Adrenal gland (tissue), 12 donors: ENCODE measurements around the gene ZNF549. TPM values are rescaled to one million over a fixed set of nuclear protein-coding genes. Genes with fewer than 3 reads are reported as not detected.
"Not testable (repeated sequence)": the region's sequence is repeated elsewhere in the genome, so short reads cannot be mapped to it uniquely, and the experiment has no call there.

ENCODE experiments used
- DNase-seq, 7 donors: peaks; one replicate each; pipeline ENCODE4 v3.0.0-alpha.2; 2019 to 2020
- H3K27ac ChIP-seq, 5 donors: fragments of 200-600 bp; sonication (generic) in 4 of 5; 1 replicate in 3 of 5; 2 replicates in 2 of 5; pipeline versions ENCODE4 v1.5.1 to v1.8.0; 2016 to 2020; ENCODE audit warnings: mild to moderate bottlenecking in 1 of 5
- H3K27me3 ChIP-seq: fragments of 200-600 bp; 2 replicates; pipeline ENCODE4 v1.8.0; 2021
- H3K36me3 ChIP-seq, 2 donors: fragments of 200-600 bp; replicated peaks in 1 of 2; 1 replicate in 1 of 2; 2 replicates in 1 of 2; pipeline versions ENCODE4 v1.5.1 to v1.8.0; 2018 to 2022
- H3K4me1 ChIP-seq, 2 donors: fragments of 200-600 bp; replicated peaks in 1 of 2; 1 replicate in 1 of 2; 2 replicates in 1 of 2; pipeline versions ENCODE4 v1.5.1 to v1.8.0; 2018 to 2021
- H3K4me3 ChIP-seq, 4 donors: fragments of 200-600 bp; sonication (generic) in 3 of 4; one replicate each; pipeline ENCODE4 v1.5.1; 2016 to 2018
- H3K9me3 ChIP-seq, 3 donors: fragments of 200-600 bp; sonication (generic) in 1 of 3; replicated peaks in 1 of 3; 1 replicate in 2 of 3; 2 replicates in 1 of 3; pipeline versions ENCODE4 v1.5.1 to v1.8.0; 2016 to 2021
- POLR2A ChIP-seq, 2 donors: fragments of 450-650 bp; IDR thresholded peaks; one replicate each; pipeline ENCODE4 v1.6.1; 2017; ENCODE audit warnings: antibody characterized with exemption in 2 of 2, mild to moderate bottlenecking in 2 of 2, moderate library complexity in 1 of 2
- WGBS, 4 donors: extraction: QIAGEN DNeasy Blood & Tissue Kit in 2 of 4; methylation state at CpG; one replicate each; pipeline versions ENCODE4 v1.1.5 to v1.1.7; 2013 to 2017; 5-methylcytosine and 5-hydroxymethylcytosine counted together
- intact Hi-C, 2 donors: fragments of 100-400 bp; cut with DNase I; formaldehyde crosslinking; loops; one replicate each; pipeline versions ENCODE4 v1.14.1 to v1.15.0; 2022 to 2023
- polyA plus RNA-seq, 3 donors: library from polyadenylated mRNA; stranded (reverse); fragments of 200-250 nt in 2 of 3; fragments of 350-450 nt in 1 of 3; fragmentation: Illumina TruSeq in 1 of 3; extraction: RNeasy Lipid Tissue Mini Kit (QIAGEN cat#74804) in 1 of 3; gene quantifications; one replicate each; pipeline ENCODE4 v1.2.3, GENCODE V29; 2013 to 2014
- total RNA-seq, 9 donors: library from RNA; depleted of rRNA in 4 of 9; stranded (reverse); fragments of >200 nt in 4 of 9; fragments of 120-200 nt in 1 of 9; fragmentation: NEBNext Ultra II Directional in 1 of 9; extraction: Animal tissue kit (Norgen Biotek cat#: 25700) in 1 of 9; gene quantifications; one replicate each; pipeline versions ENCODE4 v1.1.0 to v1.2.4, GENCODE V29; 2013 to 2023
- TF ChIP-seq, protein P1 (sequence below), 6 experiments: fragments of 450-650 bp in 4 of 6; fragments of 200-600 bp in 2 of 6; sonication (generic) in 1 of 6; IDR thresholded peaks; 1 replicate in 5 of 6; 2 replicates in 1 of 6; pipeline versions ENCODE4 v1.5.1 to v1.8.0; 2016 to 2021; ENCODE audit warnings: antibody characterized with exemption in 6 of 6, mild to moderate bottlenecking in 2 of 6, moderate library complexity in 1 of 6
- donor health status: healthy with polysubstance abuse.
- donor health status: Bipolar disorder and iron deficiency.
- donor health status: DM: yes; HTN: yes; CAD: no.
- donor health status: DM: no; HTN: no; CAD: no.
- donor health status: DM: no; HTN: no; CAD: no.
- donor health status: DM: yes; HTN: yes; CAD: no.

Gene ZNF549
- total and polyA plus RNA-seq, 12 donors: 2.7 to 7.9 (median 5.3) TPM

DNA sequence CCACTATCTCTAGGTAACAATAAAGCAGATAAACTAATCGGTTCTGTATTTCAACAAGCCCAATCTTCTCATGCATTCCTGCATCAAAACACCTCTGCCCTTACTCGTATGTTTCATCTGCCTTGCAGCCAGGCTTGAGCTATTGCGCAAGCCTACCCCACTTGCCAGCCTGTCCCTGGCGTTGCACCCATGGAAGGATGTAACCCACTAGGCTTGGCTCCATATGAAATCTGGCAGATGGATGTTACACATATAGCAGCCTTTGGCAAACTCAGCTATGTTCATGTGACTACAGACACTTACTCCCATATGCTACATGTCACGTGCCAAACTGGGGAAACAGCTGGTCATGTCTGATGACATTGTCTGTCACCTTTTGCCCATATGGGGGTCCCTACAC lies 11.9 kb upstream of the ZNF549 start:
- Histone ChIP-seq H3K4me1 (no peaks in the 10 kb centered on the region), H3K27ac (no peak overlapping the region), H3K9me3 (peaks cover 0 to 22% (median 3%) of the 10 kb centered on the region in 3 donors), H3K27me3 (no peaks in the 10 kb centered on the region), H3K4me3 (no peak overlapping the region), H3K36me3 (no peaks in the 10 kb centered on the region)
- DNase-seq: no peak
- WGBS, 4 donors: 86 to 96% (median 87%) methylated on average over 5 of the region's 5 CpGs
- intact Hi-C loops: no loop called here
- no peak for TF ChIP-seq POLR2A (IDR thresholded peaks at IDR 0.05)
- TF ChIP-seq, protein P1, sequence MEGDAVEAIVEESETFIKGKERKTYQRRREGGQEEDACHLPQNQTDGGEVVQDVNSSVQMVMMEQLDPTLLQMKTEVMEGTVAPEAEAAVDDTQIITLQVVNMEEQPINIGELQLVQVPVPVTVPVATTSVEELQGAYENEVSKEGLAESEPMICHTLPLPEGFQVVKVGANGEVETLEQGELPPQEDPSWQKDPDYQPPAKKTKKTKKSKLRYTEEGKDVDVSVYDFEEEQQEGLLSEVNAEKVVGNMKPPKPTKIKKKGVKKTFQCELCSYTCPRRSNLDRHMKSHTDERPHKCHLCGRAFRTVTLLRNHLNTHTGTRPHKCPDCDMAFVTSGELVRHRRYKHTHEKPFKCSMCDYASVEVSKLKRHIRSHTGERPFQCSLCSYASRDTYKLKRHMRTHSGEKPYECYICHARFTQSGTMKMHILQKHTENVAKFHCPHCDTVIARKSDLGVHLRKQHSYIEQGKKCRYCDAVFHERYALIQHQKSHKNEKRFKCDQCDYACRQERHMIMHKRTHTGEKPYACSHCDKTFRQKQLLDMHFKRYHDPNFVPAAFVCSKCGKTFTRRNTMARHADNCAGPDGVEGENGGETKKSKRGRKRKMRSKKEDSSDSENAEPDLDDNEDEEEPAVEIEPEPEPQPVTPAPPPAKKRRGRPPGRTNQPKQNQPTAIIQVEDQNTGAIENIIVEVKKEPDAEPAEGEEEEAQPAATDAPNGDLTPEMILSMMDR (IDR thresholded peaks at IDR 0.05): no peak

DNA sequence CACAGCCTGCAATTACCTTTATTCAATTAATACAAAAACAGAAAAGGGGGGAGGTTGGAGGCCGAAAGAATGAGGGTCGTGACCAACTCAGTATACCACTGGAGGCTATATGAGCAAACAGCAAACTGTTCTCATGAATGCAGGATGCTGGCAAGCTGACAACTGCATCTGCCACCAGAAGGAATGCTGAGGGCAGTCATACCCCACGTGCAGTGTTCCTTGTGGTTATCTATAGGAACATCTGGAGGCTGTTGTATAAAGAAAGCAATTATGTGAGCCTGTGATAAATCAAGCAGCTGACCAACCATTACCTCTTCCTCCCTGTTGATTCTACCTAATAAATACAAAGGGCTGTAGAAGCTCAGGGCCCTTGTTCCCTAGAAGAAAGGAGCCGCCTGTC lies 9.1 kb upstream of the ZNF549 start:
- H3K36me3 ChIP-seq, H3K27me3 ChIP-seq, H3K27ac ChIP-seq, DNase-seq, H3K4me1 ChIP-seq, H3K9me3 ChIP-seq, H3K4me3 ChIP-seq, intact Hi-C loops: not testable (repeated sequence)
- 79 to 86% (median 83%) methylated on average over 4 of the region's 4 CpGs for WGBS, 4 donors

DNA sequence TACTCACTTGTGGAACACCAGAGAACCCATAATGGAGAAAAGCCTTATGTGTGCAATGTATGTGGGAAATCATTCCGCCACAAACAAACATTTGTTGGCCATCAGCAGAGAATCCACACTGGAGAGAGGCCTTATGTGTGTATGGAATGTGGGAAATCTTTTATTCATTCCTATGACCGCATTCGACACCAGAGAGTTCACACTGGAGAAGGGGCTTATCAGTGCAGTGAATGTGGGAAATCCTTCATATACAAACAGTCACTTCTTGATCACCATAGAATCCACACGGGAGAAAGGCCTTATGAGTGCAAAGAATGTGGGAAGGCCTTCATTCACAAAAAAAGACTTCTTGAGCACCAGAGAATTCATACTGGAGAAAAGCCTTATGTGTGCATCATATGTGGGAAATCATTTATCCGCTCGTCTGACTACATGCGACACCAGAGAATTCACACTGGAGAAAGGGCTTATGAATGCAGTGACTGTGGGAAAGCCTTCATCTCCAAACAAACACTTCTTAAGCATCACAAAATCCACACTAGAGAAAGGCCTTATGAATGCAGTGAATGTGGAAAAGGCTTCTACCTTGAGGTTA lies 10.9 kb downstream of the ZNF549 start:
- intact Hi-C loops: no loop called here
- H3K9me3 ChIP-seq: peaks cover 14 to 99% (median 18%) of the 10 kb centered on the region in 3 donors

DNA sequence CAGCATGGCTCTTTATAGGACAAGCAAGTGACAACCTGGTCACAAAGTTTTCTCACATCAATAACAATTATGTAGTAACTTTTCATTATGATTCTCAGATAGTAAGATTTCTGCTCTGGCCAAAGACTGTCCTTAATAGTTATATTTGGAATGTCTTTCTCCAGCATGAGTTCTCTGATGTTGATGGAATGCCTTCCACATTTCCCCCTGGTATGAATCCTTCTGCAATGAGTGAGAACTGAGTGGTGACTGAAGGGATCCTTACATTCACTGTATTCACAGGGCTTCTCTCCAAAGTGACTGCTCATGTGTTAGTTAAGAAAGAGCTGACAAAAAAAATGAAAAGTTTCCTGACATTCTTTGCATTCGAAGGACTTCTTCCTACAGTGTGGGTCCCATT lies 19.4 kb downstream of the ZNF549 start:
- 93 to 98% (median 96%) methylated on average over 1 of the region's 1 CpG for WGBS, 4 donors
- no peak overlapping the region for H3K27ac ChIP-seq
- H3K9me3 ChIP-seq: peaks cover 8 to 88% (median 16%) of the 10 kb centered on the region in 3 donors
- no peaks in the 10 kb centered on the region for H3K27me3 ChIP-seq
- DNase-seq: no peak
- intact Hi-C loops: no loop called here
- H3K36me3 ChIP-seq: peaks cover 4 to 36% of the 10 kb centered on the region in 2 donors
- TF ChIP-seq POLR2A (IDR thresholded peaks at IDR 0.05): no peak
- TF ChIP-seq, protein P1 (IDR thresholded peaks at IDR 0.05): no peak
- H3K4me1 ChIP-seq: no peaks in the 10 kb centered on the region
- no peak overlapping the region for H3K4me3 ChIP-seq

More for the DNA sequence above, 10.9 kb downstream of the ZNF549 start:
- no peak for TF ChIP-seq POLR2A (IDR thresholded peaks at IDR 0.05)
- TF ChIP-seq, protein P1 (IDR thresholded peaks at IDR 0.05): no peak
- no peak for DNase-seq
- Histone ChIP-seq H3K27me3 (no peaks in the 10 kb centered on the region), H3K27ac (no peak overlapping the region), H3K36me3 (peaks cover 6 to 20% of the 10 kb centered on the region in 2 donors), H3K4me1 (no peaks in the 10 kb centered on the region), H3K4me3 (peak overlapping the region in 1 of 4 donors; percentile 16)
- 93 to 99% (median 97%) methylated on average over 7 of the region's 7 CpGs for WGBS, 4 donors

DNA sequence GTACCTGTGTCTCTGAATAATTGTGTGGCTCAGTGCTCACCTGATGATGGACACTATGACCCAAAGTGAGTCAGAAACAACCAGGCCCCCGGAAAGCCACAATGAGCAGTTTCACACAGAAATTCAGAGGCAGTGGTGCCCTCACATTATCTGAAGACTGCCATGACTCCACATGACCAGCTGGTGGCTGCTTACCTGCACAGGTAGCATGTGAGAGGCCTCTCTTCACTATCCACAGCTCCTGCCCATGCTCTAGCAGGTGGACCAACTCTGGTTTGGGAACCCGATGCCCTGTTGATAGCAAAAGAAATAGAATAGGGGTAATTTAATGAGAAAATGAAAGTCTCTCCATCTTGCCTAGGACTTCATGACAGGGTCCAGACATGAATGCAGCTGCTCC lies 25.3 kb downstream of the ZNF549 start:
- intact Hi-C loops: no loop called here
- TF ChIP-seq POLR2A (IDR thresholded peaks at IDR 0.05): no peak
- TF ChIP-seq, protein P1 (IDR thresholded peaks at IDR 0.05): no peak
- Histone ChIP-seq H3K27ac (no peak overlapping the region), H3K4me3 (no peak overlapping the region), H3K9me3 (peaks cover under 1 to 31% (median 9%) of the 10 kb centered on the region in 3 donors), H3K27me3 (no peaks in the 10 kb centered on the region), H3K36me3 (peaks cover 4 to 59% of the 10 kb centered on the region in 2 donors), H3K4me1 (no peaks in the 10 kb centered on the region)
- DNase-seq: no peak
- 92 to 100% (median 96%) methylated on average over 1 to 2 of the region's 2 CpGs for WGBS, 4 donors
